NCI-H1092 (cell line): ENCODE data around the gene TEDC2.
A peak's percentile ranks its signal among the peaks of the same experiment; 100 is the strongest.
"Not testable (repeated sequence)": the region's sequence is repeated elsewhere in the genome, so short reads cannot be mapped to it uniquely, and the experiment has no call there.

Experiments
- DNase-seq: peaks from one replicate; lab custom pipeline; 2025; lab: John Stamatoyannopoulos, UW

The TEDC2 gene

DNA sequence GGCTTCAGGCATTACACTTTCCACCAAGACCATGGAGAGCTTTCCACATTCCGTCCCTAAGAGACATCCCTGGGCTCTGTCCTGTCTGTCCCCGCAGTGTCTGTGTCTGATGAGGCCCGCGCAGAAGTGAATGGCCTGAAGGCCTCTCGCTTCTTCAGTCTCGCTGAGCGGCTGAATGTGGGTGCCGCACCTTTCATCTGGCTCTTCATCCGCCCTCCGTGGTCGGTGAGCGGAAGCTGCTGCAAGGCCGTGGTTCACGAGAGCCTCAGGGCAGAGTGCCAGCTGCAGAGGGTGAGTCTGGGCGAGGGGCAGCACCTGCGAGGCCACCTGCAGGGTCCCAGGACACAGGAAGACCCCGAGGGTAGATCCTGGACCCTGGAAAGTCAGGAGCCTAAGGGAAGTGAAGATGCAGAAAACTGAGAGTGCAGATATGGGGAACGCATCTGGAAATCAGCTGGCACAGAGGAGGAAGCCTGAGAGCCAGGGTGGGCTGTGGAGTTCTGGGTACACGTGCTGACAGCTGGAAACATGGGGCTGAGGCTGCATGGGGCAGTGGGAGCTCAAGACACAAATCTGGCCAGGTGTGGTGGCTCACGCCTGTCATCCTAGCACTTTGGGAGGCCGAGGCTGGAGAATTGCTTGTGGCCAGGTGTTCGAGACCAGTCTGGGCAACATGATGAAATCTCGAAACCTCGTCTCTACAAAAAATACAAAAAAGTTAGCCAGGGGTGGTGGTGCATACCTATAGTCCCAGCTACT lies 22.7 kb upstream of the TEDC2 start:
- no peak for DNase-seq

DNA sequence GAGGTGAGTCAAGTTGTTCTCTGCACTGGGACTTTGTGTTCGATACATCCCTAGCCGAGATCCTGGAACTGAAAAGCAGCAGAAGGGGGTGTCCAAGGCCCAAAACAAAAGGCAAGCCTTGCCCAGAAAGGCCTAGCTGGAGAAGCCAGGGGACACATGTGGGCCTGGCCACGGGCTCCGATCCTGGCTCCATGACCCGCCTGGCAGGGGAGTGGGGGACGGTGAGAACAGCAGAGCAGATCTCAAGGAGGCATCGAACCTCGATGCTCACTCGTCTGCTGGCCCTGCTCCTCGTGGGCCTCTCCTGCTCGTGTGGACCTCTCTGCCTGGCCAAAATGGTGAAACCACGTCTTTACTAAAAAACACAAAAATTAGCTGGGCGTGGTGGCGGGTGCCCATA lies 21.8 kb upstream of the TEDC2 start:
- no peak for DNase-seq

DNA sequence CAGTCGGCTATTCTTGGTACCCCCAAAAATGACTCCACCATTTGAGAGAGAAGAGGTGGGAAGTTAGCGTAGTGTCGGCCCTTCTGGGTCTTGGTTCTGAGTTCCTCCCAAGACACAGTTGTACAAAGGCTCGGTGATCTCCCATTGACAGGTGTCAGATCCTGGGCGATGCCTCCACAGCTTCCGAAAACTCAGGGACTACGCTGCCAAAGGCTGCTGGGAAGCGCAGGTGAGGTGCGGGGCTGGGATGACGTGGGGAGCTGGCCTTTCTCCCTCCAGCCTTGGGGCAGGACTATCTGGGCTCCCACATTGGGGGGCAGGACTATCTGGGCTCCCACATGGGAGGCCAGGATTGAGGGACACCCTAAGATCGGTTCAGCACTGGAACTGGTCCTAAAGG lies 20.3 kb upstream of the TEDC2 start:
- DNase-seq = no peak

DNA sequence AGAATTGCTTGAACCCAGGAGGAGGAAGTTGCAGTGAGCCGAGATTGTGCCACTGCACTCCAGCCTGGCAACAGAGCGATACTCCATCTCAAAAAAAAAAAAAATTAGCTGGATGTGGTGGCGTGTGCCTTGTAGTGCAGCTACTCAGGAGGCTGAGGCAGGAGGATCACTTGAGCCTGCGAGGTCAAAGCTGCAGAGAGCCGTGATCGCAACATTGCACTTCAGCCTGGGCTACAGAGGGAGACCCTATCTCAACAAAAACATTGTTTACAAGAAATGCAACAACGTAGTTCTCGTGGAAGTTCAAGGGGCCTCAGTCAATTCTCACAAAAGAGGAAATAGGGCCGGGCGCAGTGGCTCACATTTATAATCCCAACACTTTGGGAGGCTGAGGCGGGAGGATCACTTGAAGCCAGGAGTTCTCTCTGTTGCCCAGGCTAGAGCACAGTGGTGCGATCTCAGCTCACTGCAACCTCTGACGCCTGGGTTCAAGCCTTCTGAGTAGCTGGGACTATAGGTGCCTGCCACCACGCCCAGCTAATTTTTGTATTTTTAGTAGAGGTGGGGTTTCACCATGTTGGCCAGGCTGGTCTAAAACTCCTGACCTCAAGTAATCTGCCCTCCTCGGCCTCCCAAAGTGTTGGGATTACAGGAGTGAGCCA lies 18.6 kb upstream of the TEDC2 start:
- DNase-seq = not testable (repeated sequence)

DNA sequence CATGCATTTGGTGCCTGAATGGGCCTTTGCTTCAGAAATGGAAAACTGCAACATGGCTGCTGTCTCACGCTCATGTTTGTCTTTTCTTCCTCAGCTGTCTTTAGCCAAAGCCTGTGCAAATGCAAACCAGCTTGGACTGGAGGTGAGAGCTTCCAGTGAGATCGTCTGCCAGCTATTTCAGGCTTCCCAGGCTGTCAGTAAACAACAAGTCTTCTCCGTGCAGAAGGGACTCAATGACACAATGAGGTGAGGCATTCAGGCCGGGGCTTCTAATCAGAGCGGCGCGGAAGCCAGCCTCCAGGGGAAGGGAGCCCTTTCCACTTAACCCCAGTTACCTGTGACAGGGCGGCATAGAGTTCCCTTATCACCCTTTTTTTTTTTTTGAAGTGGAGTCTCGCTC lies 16.4 kb upstream of the TEDC2 start:
- peak; percentile 79 for DNase-seq

DNA sequence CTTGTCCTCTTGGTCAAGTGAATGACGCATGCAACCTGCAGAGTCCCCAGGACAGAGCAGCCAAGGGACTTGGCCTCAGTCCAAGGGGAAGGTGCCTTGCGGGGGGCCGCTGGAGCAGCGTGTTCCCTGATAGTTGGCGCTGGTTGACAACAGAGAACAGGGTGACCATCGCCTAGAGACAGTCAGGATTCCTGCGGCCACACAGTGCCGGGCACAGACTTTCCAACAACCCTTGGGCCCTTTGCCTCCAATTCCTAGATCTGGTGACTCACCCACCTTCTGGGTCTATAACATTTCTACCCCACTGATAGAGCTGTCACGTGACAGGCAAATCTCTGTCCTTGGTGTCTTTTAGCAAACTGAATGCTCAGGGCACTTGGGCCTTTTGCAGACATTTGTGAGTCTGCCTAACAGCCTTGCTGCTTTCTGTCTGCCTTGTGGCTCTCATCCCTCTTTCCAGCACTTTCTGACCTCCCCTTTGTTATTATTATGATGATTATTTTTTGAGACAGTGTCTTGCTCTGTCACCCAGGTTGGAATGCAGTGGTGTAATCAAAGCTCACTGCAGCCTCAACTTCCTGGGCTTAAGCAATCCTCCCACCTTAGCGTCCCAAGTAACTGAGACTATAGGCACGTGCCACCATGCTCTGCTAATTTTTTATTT lies 11.9 kb upstream of the TEDC2 start:
- DNase-seq = no peak

DNA sequence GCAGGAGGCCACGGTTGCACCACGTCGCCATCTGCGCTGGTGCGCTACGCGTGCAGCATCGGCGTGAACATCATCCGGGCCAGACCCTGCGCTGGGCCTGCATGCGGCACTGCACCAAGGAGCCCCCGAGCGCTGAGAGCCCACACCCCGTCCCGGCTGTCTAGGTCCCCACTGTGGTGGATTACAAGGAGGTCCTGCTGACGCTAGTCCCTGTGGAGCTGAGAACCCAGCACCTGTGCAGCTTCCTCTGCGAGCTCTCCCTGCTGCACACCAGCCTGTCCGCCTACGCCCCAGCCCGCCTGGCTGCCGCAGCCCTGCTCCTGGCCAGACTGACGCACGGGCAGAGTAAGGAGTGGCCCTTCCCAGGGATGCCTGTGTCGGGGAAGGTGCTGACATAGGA lies 10.8 kb upstream of the TEDC2 start:
- no peak for DNase-seq

DNA sequence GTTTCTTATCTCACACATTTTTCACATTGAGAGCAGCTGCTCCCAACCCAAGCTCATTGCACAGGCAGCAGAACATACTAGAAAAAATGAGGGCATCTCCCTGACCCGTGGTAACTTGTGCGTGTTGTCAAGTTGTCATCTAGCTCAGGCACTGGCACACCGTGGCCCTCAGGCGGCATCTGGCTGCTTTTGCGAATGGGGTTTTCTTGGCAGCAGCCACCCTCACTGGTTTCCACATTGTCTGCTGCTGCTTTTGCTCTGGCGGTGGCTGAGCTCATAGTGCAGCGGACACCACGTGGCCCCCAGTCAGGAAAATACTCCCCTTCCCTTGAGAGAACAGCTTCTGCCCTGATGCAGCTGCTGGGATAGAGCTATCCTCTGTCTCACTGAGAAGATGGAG lies 9.4 kb upstream of the TEDC2 start:
- no peak for DNase-seq

DNA sequence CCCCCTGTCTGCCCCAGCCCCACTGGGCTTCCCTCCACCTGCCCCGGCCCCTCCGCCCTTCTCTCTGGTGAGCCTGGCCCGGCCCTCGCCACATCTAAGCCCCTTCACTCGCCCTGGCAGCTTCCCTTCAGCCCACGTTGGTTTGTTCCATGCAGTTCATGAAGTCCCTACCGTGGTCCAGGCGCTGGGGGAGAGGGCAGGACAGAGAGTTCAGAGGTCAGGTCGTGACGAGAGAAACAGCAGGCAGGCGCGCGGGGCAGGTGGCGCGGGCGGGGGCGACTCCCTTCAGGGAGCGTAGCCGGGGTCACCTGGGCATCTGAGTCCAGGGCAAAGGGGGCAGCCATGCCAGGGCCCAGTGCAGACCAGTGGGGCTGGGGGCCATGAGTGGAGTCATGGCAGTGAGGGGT lies 8.9 kb upstream of the TEDC2 start:
- DNase-seq = no peak

DNA sequence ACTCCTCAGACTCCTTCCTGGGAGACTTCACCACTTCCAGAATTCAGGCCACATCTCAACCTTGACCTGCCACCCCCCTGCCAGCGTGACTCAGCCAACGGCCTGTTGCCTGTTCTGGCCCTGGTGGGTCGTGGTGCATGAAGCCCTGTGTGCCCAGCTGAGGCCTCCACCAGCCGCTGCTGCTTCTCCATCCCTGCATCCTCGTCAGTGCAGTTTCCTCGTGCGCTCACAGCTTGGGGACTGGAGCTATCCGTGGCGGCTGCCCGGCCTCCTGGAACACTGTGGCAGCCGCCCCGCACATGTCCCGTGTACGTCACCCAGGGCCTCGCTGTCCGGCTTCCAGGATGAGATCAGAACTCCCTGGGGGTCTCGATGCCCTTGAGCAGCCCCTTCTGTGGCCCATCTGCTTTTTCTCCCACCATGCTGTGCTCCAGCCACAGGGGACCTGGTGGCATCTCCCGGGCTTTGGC lies 8.0 kb upstream of the TEDC2 start:
- no peak for DNase-seq

DNA sequence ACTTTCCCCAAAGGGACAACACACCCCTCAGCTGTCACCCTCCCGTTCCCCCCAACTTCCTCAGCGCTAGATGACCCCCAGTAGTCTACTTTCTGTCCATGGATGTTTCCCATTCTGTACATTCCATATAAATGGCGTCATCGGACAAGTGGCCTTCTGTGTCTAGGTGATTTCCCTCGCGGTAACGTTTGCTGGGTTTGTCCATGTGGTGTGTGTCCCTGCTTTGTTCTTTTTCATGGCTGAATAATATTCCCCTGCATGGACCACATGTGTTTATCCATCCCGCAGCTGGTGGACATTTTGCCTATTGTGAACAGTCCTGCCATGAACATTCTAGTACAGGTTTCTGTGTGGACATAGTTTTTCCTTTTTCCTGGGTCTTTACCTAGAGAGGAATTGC lies 7.3 kb upstream of the TEDC2 start:
- DNase-seq = no peak

DNA sequence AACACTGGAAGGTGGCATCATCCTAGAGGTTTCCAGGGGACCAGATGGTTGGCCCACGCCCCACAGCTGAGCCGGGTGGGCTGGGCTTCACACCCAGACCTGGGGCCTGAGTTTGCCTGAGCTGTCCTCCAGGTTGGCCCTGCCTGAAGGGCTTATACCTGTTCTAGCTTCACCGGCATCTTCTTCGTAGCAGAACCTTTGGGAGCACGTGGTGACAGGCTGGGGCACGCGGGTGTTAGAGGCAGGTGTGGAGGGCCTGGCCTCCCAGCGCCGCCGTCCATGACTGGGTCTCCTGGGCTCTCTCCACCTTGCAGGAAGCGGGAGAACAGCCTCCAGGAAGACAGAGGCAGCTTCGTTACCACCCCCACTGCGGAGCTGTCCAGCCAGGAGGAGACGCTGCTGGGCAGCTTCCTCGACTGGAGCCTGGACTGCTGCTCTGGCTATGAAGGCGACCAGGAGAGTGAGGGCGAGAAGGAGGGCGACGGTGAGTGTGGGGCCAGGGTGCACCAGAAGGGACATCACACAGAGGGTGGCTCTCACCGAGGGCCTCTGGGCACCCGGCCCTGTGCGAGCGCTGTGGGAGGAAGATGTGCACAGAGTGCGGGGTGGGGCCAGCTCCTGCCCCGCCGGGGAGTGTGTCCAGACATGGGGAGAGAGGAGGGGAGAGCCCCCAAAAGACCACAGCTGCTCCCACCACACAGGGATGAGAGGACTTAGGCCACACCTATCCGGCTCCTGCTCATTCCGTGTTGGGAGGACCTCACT lies 4.6 kb upstream of the TEDC2 start:
- no peak for DNase-seq

DNA sequence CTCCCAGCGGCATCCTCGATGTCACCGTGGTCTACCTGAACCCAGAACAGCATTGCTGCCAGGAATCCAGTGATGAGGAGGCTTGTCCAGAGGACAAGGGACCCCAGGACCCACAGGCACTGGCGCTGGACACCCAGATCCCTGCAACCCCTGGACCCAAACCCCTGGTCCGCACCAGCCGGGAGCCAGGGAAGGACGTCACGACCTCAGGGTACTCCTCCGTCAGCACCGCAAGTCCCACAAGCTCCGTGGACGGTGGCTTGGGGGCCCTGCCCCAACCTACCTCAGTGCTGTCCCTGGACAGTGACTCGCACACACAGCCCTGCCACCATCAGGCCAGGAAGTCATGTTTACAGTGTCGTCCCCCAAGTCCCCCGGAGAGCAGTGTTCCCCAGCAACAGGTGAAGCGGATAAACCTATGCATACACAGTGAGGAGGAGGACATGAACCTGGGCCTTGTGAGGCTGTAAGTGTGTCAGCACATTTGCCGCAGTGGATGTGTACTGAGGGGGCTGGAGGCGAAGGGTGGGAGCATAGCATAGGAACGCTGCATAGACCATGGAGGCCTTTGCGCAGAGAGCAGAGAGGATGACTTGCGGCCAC lies 3.3 kb upstream of the TEDC2 start:
- no peak for DNase-seq

DNA sequence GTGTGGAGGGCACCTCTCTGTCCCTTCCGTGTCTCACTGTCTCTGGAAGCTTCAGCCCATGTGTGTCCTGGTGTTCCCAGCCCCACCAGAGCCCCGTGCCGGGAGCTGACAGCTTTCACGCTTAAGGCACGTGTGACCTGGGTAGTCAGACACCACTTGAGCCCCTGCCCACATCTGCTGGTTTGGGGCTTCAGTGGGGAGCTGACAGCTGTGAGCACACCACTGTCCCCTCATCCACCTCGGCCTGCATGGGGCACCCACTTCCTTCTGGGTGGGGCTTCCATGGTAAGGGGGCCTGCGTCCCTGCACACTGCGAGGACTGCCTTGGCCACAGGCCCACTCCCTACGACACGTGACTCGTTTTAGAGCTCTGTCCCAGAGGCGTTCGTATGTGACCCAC lies 2.6 kb upstream of the TEDC2 start:
- DNase-seq = no peak

DNA sequence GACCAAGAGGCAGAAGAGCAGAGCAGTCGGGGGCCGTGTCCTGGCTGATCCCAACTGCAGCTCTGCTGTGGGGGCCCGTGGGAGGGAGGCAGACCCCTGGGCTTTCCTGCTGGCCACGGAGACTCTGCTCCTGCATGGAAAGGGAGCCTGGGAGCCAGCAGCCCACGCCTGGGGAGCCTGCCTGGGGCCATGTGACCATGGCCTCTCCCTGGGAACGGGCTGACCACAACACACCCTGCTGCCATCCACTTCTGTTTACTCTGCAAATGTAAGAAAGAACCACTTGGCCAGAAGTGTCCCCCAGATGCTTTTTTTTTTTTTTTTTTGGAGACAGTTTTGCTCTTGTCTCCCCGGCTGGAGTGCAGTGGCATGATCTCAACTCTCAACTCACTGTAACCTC lies 2.0 kb upstream of the TEDC2 start:
- no peak for DNase-seq

DNA sequence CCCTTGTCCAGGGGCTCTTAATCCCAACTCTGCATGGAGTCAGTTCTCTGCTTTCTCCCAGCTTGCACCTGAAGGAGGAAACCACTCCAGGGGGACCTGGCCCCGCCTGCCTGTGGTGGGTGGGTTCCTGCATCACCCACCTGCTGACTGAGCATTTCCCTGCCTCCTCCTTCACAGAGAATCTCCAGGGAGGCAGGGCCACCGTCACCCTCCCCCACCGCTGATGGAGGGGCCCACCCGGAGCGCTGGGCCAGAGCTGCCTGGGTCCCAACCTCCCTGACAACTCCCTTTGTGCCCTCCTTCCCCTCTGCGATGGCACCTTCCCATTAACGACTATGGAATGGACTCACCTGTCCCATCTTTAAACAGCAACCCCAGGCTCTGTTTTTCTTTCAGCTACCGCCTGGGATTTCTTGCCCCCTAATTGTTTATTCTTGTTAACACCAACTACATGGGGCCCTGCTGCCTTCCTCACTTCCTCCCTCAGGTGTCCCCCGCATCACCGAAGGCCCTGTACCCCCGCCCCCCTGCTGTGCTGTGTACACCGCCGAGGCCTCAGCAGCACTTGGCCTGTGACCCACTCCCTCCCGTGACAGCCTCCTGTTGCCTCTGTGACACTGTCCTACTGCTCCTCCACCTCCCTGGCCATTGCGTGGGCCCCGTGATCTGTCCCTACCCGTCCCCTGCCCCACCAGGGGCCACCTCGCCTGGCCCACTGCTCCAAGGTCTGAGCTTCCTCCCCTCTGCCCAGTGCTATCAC lies 842 bp upstream of the TEDC2 start:
- DNase-seq = no peak

DNA sequence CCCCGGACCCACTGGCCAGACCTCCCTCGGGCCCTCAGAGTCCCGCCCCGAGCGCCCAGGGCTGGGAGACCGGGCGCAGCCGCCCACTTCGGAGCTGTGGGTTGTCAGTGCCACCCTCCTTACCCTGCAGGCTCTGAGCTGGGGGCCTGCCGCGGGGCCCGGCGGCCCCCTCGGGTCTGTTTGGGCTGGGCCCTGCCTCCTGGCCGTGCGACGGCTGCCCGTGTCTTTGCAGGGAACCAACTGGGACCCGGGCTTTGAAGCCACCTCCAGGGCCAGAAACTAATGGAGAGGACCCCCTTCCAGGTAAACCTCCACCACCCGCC lies 443 bp downstream of the TEDC2 start:
- DNase-seq = no peak

DNA sequence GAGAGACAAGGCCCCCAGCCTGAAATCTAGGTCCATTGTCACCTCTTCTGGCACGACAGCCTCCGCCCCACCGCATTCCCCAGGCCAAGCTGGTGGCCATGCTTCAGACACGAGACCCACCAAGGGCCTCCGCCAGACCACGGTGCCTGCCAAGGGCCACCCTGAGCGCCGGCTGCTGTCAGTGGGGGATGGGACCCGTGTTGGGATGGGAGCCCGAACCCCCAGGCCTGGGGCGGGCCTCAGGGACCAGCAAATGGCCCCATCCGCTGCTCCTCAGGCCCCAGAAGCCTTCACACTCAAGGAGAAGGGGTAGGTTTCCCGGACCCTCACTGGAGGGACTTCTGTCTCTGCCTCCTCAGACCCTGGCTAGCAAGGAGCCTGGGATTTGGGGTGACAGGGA lies 1.0 kb downstream of the TEDC2 start:
- no peak for DNase-seq

DNA sequence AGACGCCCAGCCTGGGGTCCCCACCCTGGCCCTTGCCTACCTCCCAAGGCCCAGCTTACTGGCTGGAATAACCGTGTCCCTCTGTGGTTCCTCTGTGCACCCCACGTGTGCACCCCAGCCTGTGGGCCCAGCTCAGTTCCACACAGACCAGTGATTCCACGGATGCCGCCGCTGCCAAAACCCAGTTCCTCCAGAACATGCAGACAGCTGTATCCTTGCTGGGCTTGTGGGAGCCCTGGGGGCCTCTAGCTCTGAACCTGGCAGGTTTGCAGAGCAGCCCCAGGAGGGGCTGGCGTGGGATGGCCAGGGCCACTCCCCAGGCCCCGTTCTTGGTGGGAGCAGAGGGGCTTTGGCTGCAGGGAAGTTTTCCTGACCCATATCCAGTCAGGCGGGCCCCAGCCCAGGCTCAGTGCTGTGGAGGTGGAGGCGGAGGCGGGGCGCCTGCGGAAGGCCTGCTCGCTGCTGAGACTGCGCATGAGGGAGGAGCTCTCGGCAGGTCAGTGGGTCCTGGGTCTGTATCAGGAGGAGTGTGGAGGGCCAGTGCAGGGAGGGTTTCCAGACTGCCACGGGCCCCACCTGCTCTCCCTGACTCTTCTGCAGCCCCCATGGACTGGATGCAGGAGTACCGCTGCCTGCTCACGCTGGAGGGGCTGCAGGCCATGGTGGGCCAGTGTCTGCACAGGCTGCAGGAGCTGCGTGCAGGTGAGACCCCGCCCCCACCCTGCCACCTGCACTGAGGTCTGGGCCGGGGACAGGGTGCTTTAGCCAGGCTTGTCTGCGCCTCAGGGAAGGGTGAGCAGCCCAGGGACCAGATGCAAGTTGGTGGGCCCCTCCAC lies 2.3 kb downstream of the TEDC2 start:
- DNase-seq = no peak

DNA sequence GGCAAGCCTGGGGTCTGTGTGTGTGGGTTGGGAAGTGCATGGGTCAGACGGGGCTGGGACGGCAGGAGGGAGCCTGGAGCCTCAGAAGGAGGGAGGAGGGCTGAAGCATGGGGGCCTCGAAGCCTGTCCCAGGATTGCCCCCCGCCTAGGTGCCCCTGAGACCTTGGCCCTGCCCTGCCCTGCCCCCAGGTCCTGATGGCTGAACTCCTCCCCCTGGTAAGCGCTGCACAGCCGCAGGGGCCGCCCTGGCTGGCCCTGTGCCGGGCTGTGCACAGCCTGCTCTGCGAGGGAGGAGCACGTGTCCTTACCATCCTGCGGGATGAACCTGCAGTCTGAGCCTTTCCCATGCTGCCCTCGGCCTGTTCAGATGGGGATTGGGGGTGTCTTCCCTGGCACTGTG lies 4.4 kb downstream of the TEDC2 start:
- no peak for DNase-seq
